HAP-1 (cell line): ENCODE results near the gene FBXL20.
"Not testable (repeated sequence)": the region's sequence is repeated elsewhere in the genome, so short reads cannot be mapped to it uniquely, and the experiment has no call there.

ENCODE experiments used
- DNase-seq, 2 experiments: peaks; one replicate each; pipeline ENCODE4 v3.0.0-alpha.2; 2016 to 2020; ENCODE audit warnings: low spot score in 2 of 2
- H3K27me3 ChIP-seq: fragments of 250-450 bp; sonication (Bioruptor Pico); 2 replicates; pipeline ENCODE4 v1.5.1; 2020; ENCODE audit warnings: low read depth, mild to moderate bottlenecking, moderate library complexity
- H3K36me3 ChIP-seq: fragments of 250-450 bp; sonication (Bioruptor Pico); replicated peaks from 2 replicates; pipeline ENCODE4 v1.5.1; 2020; ENCODE audit warnings: mild to moderate bottlenecking
- H3K4me1 ChIP-seq: fragments of 250-450 bp; sonication (Bioruptor Pico); 2 replicates; pipeline ENCODE4 v1.5.1; 2020; ENCODE audit warnings: mild to moderate bottlenecking
- H3K4me3 ChIP-seq: fragments of 250-450 bp; sonication (Bioruptor Pico); 2 replicates; pipeline ENCODE4 v1.5.1; 2020; ENCODE audit warnings: mild to moderate bottlenecking, moderate library complexity
- H3K9me3 ChIP-seq: fragments of 250-450 bp; sonication (Bioruptor Pico); 2 replicates; pipeline ENCODE4 v1.5.1; 2020; ENCODE audit warnings: mild to moderate bottlenecking, moderate library complexity
- in situ Hi-C: fragments of 300-500 bp; cut with MboI; formaldehyde crosslinking; loops from 3 replicates; pipeline ENCODE4 v1.14.3; 2020; ENCODE audit warnings: low sequenced_read_pairs, inconsistent platforms, mixed read lengths

FBXL20 gene

GRCh38 chr17:39283098-39283497 lies 118.3 kb downstream of the FBXL20 start:
- DNase-seq = no peak
- Histone ChIP-seq H3K9me3 (no peaks in the 10 kb centered on the region), H3K36me3 (no peaks in the 10 kb centered on the region), H3K4me3 (no peak overlapping the region), H3K4me1 (peaks cover 10% of the 10 kb centered on the region; the same call in 1 of the 2 replicates), H3K27me3 (no peaks in the 10 kb centered on the region)
- in situ Hi-C loops = no loop called here

GRCh38 chr17:39281806-39282205 lies 119.6 kb downstream of the FBXL20 start:
- in situ Hi-C loops = no loop called here
- H3K36me3 ChIP-seq = no peaks in the 10 kb centered on the region
- no peak for DNase-seq
- no peak overlapping the region for H3K4me3 ChIP-seq
- H3K27me3 ChIP-seq = no peaks in the 10 kb centered on the region
- H3K9me3 ChIP-seq = no peaks in the 10 kb centered on the region
- peaks cover 16% of the 10 kb centered on the region for H3K4me1 ChIP-seq

- peaks cover 17% of the 10 kb centered on the region for H3K4me1 ChIP-seq
- H3K27me3 ChIP-seq, H3K9me3 ChIP-seq, H3K4me3 ChIP-seq, H3K36me3 ChIP-seq, in situ Hi-C loops, DNase-seq: not testable (repeated sequence)
Observed at GRCh38 chr17:39278246-39278645, 123.2 kb downstream of the FBXL20 start.

GRCh38 chr17:39277110-39277509 lies 124.3 kb downstream of the FBXL20 start:
- Histone ChIP-seq H3K9me3 (no peaks in the 10 kb centered on the region), H3K4me3 (no peak overlapping the region), H3K4me1 (peaks cover 17% of the 10 kb centered on the region), H3K27me3 (no peaks in the 10 kb centered on the region), H3K36me3 (0 out of 2 replicates have a peak, but pooled peaks cover 4% of the 10 kb centered on the region)
- in situ Hi-C loops = no loop called here
- peak in 1 of 2 experiments; percentile 46 for DNase-seq

- Histone ChIP-seq H3K4me1 (peaks cover 15% of the 10 kb centered on the region), H3K27me3 (no peaks in the 10 kb centered on the region), H3K36me3 (0 out of 2 replicates have a peak, but pooled peaks cover 4% of the 10 kb centered on the region), H3K4me3 (no peak overlapping the region), H3K9me3 (no peaks in the 10 kb centered on the region)
- DNase-seq = no peak
- in situ Hi-C loops = no loop called here
Observed at GRCh38 chr17:39276113-39276512, 125.3 kb downstream of the FBXL20 start.

GRCh38 chr17:39271546-39271945 lies 129.9 kb downstream of the FBXL20 start:
- Histone ChIP-seq H3K36me3 (0 out of 2 replicates have a peak, but pooled peaks cover 4% of the 10 kb centered on the region), H3K9me3 (no peaks in the 10 kb centered on the region), H3K4me1 (no peaks in the 10 kb centered on the region), H3K4me3 (no peak overlapping the region), H3K27me3 (no peaks in the 10 kb centered on the region)
- in situ Hi-C loops = no loop called here
- DNase-seq = no peak

GRCh38 chr17:39270923-39271322 lies 130.5 kb downstream of the FBXL20 start:
- Histone ChIP-seq H3K4me3 (no peak overlapping the region), H3K36me3 (0 out of 2 replicates have a peak, but pooled peaks cover 4% of the 10 kb centered on the region), H3K27me3 (no peaks in the 10 kb centered on the region), H3K4me1 (no peaks in the 10 kb centered on the region), H3K9me3 (no peaks in the 10 kb centered on the region)
- in situ Hi-C loops = no loop called here
- peak; percentile 54 to 70 for DNase-seq

- in situ Hi-C loops = no loop called here
- Histone ChIP-seq H3K4me3 (no peak overlapping the region), H3K27me3 (no peaks in the 10 kb centered on the region), H3K36me3 (no peaks in the 10 kb centered on the region; the same call in 1 of the 2 replicates), H3K9me3 (no peaks in the 10 kb centered on the region), H3K4me1 (no peaks in the 10 kb centered on the region)
- DNase-seq = no peak
Observed at GRCh38 chr17:39264119-39264518, 137.3 kb downstream of the FBXL20 start.

GRCh38 chr17:39261286-39261685 lies 140.1 kb downstream of the FBXL20 start:
- H3K4me3 ChIP-seq = no peak overlapping the region
- DNase-seq = peak in 1 of 2 experiments; percentile 65
- no peaks in the 10 kb centered on the region for H3K4me1 ChIP-seq
- no peaks in the 10 kb centered on the region for H3K9me3 ChIP-seq
- H3K27me3 ChIP-seq = no peaks in the 10 kb centered on the region
- in situ Hi-C loops = no loop called here
- H3K36me3 ChIP-seq = no peaks in the 10 kb centered on the region; the same call in 1 of the 2 replicates

GRCh38 chr17:39252788-39253460 lies 148.5 kb downstream of the FBXL20 start:
- Histone ChIP-seq H3K4me1 (no peaks in the 10 kb centered on the region), H3K4me3 (no peak overlapping the region), H3K27me3 (no peaks in the 10 kb centered on the region), H3K9me3 (no peaks in the 10 kb centered on the region), H3K36me3 (no peaks in the 10 kb centered on the region)
- in situ Hi-C loops = no loop called here
- no peak for DNase-seq

GRCh38 chr17:39251997-39252396 lies 149.4 kb downstream of the FBXL20 start:
- Histone ChIP-seq H3K9me3 (no peaks in the 10 kb centered on the region), H3K4me3 (no peak overlapping the region), H3K36me3 (no peaks in the 10 kb centered on the region), H3K27me3 (no peaks in the 10 kb centered on the region), H3K4me1 (no peaks in the 10 kb centered on the region)
- in situ Hi-C loops = no loop called here
- no peak for DNase-seq

- in situ Hi-C loops, H3K4me3 ChIP-seq, H3K9me3 ChIP-seq, DNase-seq, H3K36me3 ChIP-seq, H3K27me3 ChIP-seq, H3K4me1 ChIP-seq: not testable (repeated sequence)
Observed at GRCh38 chr17:39250076-39250475, 151.3 kb downstream of the FBXL20 start.

- in situ Hi-C loops = loop anchor here (5.0 to 10.0 kb wide), 2 partner anchors 44 to 261 kb away; partner anchors contain the start of gene RPL19
- Histone ChIP-seq H3K36me3 (no peaks in the 10 kb centered on the region), H3K27me3 (no peaks in the 10 kb centered on the region), H3K4me1 (no peaks in the 10 kb centered on the region), H3K4me3 (no peak overlapping the region), H3K9me3 (no peaks in the 10 kb centered on the region)
- no peak for DNase-seq
Observed at GRCh38 chr17:39246274-39246673, 155.2 kb downstream of the FBXL20 start.

GRCh38 chr17:39244600-39245570 lies 156.5 kb downstream of the FBXL20 start:
- Histone ChIP-seq H3K27me3 (no peaks in the 10 kb centered on the region), H3K9me3 (no peaks in the 10 kb centered on the region), H3K4me1 (no peaks in the 10 kb centered on the region), H3K4me3 (no peak overlapping the region), H3K36me3 (no peaks in the 10 kb centered on the region)
- in situ Hi-C loops = loop anchor here (5.0 to 10.0 kb wide), 2 partner anchors 43 to 260 kb away; partner anchors contain the start of gene RPL19
- DNase-seq = peak; percentile 73 to 93
